Pancreas (tissue), 10 donors: Measurements from ENCODE around the gene TBC1D4. TPM values are rescaled to one million over a fixed set of nuclear protein-coding genes. Genes with fewer than 3 reads are reported as not detected.
A peak's percentile ranks its signal among the peaks of the same experiment; 100 is the strongest.
"Not testable (repeated sequence)": the region's sequence is repeated elsewhere in the genome, so short reads cannot be mapped to it uniquely, and the experiment has no call there.

ENCODE experiments used
- ATAC-seq, 4 donors: fragments of 200-7000 bp; cut with Tn5 transposase; one replicate each; pipeline versions ENCODE4 v1.8.0 to v1.9.1; 2020; ENCODE audit warnings: mild to moderate bottlenecking in 4 of 4, moderate library complexity in 4 of 4
- DNase-seq, 6 donors: peaks; one replicate each; pipeline ENCODE4 v3.0.0-alpha.2; 2020
- FAIRE-seq: peaks from 2 replicates; lab custom pipeline; 2012; peaks lifted over from hg19 to GRCh38; lab: Jason Lieb, UNC
- H3K27ac ChIP-seq, 4 donors: fragments of 200-600 bp; sonication (generic); 1 replicate in 3 of 4; 2 replicates in 1 of 4; pipeline versions ENCODE4 v1.5.0 to v1.8.0; 2020
- H3K27me3 ChIP-seq, 4 donors: fragments of 200-600 bp; one replicate each; pipeline ENCODE4 v1.8.0; 2021
- H3K36me3 ChIP-seq, 3 donors: fragments of 200-600 bp; sonication (generic) in 1 of 3; one replicate each; pipeline versions ENCODE4 v1.5.0 to v1.8.0; 2020 to 2021
- H3K4me1 ChIP-seq, 3 donors: fragments of 200-600 bp; one replicate each; pipeline ENCODE4 v1.8.0; 2021
- H3K4me3 ChIP-seq, 4 donors: fragments of 200-600 bp; sonication (generic) in 2 of 4; one replicate each; pipeline versions ENCODE4 v1.5.0 to v1.8.0; 2020 to 2021
- H3K9me3 ChIP-seq, 4 donors: fragments of 200-600 bp; one replicate each; pipeline ENCODE4 v1.8.0; 2021
- WGBS, 2 donors: extraction: QIAGEN DNeasy Blood & Tissue Kit; methylation state at CpG; one replicate each; pipeline ENCODE4 v1.1.7; 2013; 5-methylcytosine and 5-hydroxymethylcytosine counted together
- intact Hi-C, 3 donors: fragments of 100-400 bp; cut with DNase I; formaldehyde crosslinking; loops; one replicate each; pipeline versions ENCODE4 v1.11.1 to v1.14.2; 2022
- polyA plus RNA-seq, 2 donors: library from polyadenylated mRNA; stranded (reverse); fragments of 200-250 nt; gene quantifications; one replicate each; pipeline ENCODE4 v1.2.3, GENCODE V29; 2013
- total RNA-seq, 6 donors: library from RNA; stranded (reverse); fragmentation: NEBNext Ultra II Directional in 4 of 6; extraction: Animal tissue kit (Norgen Biotek cat#: 25700) in 4 of 6; gene quantifications; one replicate each; pipeline versions ENCODE4 v1.2.1 to v1.2.4, GENCODE V29; 2021 to 2023
- TF ChIP-seq, protein P1 (sequence below), 4 donors: fragments of 200-600 bp; sonication (generic) in 3 of 4; IDR thresholded peaks; one replicate each; pipeline versions ENCODE4 v1.5.0 to v1.8.0; 2021; ENCODE audit warnings: antibody characterized with exemption in 4 of 4
- donor health status: healthy with polysubstance abuse.
- donor health status: DM: no; HTN: no; CAD: no; lungs with moderate emphysema.
- donor health status: DM: no; HTN: no; CAD: no.
- donor health status: control.
- donor health status: control.
- donor health status: Bipolar disorder and iron deficiency.
- donor health status: DM: yes; HTN: yes; CAD: no.
- donor health status: DM: no; HTN: no; CAD: no.
- donor health status: DM: no; HTN: no; CAD: no.
- donor health status: DM: yes; HTN: yes; CAD: no.

TBC1D4 gene
- total and polyA plus RNA-seq, 8 donors: 8.2 to 19.7 (median 10.5) TPM

DNA sequence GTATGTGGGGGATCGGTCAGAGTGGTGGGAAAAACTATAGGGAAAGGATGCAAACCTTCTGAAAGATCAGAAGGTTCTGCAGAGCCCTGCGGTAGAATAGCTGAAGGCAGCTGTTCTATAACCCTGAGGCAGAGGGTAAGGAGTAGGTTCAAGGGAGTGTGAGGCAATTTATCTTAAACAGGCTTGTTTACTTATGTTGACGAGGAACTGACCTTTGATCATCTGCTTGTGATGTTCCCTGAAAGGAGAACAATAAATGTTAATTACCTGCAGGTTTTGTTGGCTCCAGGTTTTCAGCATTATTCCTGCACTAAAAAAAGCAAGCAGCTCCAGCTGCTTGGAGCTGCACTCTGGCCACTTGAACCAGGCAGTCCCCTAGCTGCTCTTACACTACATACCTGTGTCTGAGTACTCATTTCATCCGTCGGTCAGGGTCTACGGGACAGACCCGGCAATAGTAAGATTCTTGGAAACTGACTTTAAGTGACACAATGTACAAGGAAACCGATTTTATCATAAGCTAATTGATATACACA, 202.1 kb downstream of the TBC1D4 start:
- Histone ChIP-seq H3K36me3 (no peaks in the 10 kb centered on the region), H3K27me3 (no peaks in the 10 kb centered on the region), H3K4me3 (no peak overlapping the region), H3K4me1 (no peaks in the 10 kb centered on the region), H3K27ac (no peak overlapping the region), H3K9me3 (no peaks in the 10 kb centered on the region)
- intact Hi-C loops: no loop called here
- no peak for ATAC-seq
- TF ChIP-seq, protein P1, sequence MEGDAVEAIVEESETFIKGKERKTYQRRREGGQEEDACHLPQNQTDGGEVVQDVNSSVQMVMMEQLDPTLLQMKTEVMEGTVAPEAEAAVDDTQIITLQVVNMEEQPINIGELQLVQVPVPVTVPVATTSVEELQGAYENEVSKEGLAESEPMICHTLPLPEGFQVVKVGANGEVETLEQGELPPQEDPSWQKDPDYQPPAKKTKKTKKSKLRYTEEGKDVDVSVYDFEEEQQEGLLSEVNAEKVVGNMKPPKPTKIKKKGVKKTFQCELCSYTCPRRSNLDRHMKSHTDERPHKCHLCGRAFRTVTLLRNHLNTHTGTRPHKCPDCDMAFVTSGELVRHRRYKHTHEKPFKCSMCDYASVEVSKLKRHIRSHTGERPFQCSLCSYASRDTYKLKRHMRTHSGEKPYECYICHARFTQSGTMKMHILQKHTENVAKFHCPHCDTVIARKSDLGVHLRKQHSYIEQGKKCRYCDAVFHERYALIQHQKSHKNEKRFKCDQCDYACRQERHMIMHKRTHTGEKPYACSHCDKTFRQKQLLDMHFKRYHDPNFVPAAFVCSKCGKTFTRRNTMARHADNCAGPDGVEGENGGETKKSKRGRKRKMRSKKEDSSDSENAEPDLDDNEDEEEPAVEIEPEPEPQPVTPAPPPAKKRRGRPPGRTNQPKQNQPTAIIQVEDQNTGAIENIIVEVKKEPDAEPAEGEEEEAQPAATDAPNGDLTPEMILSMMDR (IDR thresholded peaks at IDR 0.05): no peak
- WGBS, 2 donors: 78 to 80% methylated on average over 8 of the region's 8 CpGs
- FAIRE-seq: no peak
- DNase-seq: no peak

DNA sequence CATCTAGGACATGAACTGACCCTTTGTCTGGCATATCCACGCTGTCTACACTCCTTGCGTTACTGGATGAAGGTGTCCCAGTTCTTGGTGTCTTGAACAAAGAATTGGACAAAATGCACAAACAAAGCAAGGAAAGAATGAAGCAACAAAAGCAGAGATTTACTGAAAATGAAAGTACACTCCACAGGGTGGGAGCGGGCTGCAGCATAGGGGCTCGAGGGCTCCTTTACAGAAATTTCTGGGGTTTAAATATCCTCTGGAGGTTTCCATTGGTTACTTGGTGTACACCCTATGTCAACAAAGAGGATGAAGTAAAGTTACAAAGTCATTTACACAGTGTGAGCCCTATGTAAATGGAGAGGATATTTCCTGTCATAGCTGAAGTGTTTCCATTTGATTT, 208.3 kb downstream of the TBC1D4 start:
- ATAC-seq, H3K4me3 ChIP-seq, intact Hi-C loops, H3K4me1 ChIP-seq, H3K9me3 ChIP-seq, DNase-seq, H3K27me3 ChIP-seq, FAIRE-seq, H3K27ac ChIP-seq, H3K36me3 ChIP-seq: not testable (repeated sequence)
- 87 to 91% methylated on average over 4 of the region's 4 CpGs for WGBS, 2 donors

DNA sequence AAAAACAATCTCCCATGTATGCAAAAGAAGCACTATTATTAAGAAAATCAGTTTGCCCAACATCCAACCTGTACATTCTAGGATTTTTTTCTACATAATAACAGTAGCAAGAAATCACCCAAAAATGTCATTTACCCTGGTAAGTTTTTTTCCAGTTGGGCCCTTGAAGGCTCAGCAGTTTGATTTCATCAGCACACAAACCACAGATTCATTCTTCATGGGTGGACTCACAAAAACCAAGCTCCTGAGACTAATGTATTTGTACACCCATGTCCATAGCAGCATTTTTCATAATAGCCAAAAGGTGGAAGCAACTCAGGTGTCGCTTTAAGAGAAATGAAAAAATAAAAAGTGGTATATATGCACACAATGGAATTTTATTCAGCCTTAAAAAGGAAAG, 210.1 kb downstream of the TBC1D4 start:
- Histone ChIP-seq H3K27me3 (no peaks in the 10 kb centered on the region), H3K9me3 (no peaks in the 10 kb centered on the region), H3K4me1 (no peaks in the 10 kb centered on the region), H3K36me3 (no peaks in the 10 kb centered on the region), H3K27ac (no peak overlapping the region), H3K4me3 (no peak overlapping the region)
- DNase-seq (no peak), ATAC-seq (no peak), FAIRE-seq (no peak)
- intact Hi-C loops: no loop called here
- TF ChIP-seq, protein P1 (IDR thresholded peaks at IDR 0.05): no peak
- 82 to 88% methylated on average over 1 of the region's 1 CpG for WGBS, 2 donors

DNA sequence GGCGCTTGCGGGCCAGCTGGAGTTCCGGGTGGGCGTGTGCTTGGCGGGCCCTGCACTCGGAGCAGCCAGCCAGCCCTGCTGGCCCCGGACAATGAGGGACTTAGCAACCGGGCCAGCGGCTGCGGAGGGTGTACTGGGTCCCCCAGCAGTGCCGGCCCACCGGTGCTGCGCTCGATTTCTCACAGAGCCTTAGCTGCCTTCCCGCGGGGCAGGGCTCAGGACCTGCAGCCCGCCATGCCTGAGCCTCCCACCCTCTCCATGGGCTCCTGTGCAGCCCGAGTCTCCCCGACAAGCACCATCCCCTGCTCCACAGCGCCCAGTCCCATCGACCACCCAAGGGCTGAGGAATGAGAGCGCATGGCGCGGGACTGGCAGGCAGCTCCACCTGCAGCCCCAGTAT, 213.5 kb downstream of the TBC1D4 start:
- H3K27ac ChIP-seq, H3K27me3 ChIP-seq, H3K4me3 ChIP-seq, H3K9me3 ChIP-seq, FAIRE-seq, H3K36me3 ChIP-seq, ATAC-seq, intact Hi-C loops, H3K4me1 ChIP-seq: not testable (repeated sequence)
- peak in 1 of 6 donors; percentile 59 for DNase-seq
- 91 to 97% methylated on average over 18 to 24 of the region's 24 CpGs for WGBS, 2 donors

DNA sequence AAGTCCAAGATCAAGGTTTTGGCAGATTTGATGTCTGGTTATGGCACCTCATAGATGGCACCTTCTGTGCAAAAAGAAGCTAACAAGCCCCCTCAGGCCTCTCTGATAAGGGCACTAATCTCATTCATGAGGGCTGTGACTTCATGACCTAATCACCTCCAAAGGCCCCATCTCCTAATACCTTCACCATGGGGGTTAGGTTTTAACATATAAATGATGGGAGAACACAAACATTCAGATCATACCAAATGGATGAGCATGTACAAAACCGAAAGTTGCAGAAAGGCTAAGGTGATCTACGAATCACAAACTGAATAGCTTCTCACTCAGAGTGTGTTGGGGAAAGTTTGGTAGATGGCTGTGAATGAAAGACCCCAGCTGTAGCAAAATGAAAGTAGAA, 217.4 kb downstream of the TBC1D4 start:
- DNase-seq: no peak
- FAIRE-seq: no peak
- 78 to 89% methylated on average over 2 of the region's 2 CpGs for WGBS, 2 donors
- intact Hi-C loops: no loop called here
- H3K36me3 ChIP-seq: no peaks in the 10 kb centered on the region
- H3K27ac ChIP-seq: no peak overlapping the region
- TF ChIP-seq, protein P1 (IDR thresholded peaks at IDR 0.05): no peak
- no peak overlapping the region for H3K4me3 ChIP-seq
- H3K4me1 ChIP-seq: no peaks in the 10 kb centered on the region
- ATAC-seq: no peak
- H3K27me3 ChIP-seq: no peaks in the 10 kb centered on the region
- no peaks in the 10 kb centered on the region for H3K9me3 ChIP-seq

DNA sequence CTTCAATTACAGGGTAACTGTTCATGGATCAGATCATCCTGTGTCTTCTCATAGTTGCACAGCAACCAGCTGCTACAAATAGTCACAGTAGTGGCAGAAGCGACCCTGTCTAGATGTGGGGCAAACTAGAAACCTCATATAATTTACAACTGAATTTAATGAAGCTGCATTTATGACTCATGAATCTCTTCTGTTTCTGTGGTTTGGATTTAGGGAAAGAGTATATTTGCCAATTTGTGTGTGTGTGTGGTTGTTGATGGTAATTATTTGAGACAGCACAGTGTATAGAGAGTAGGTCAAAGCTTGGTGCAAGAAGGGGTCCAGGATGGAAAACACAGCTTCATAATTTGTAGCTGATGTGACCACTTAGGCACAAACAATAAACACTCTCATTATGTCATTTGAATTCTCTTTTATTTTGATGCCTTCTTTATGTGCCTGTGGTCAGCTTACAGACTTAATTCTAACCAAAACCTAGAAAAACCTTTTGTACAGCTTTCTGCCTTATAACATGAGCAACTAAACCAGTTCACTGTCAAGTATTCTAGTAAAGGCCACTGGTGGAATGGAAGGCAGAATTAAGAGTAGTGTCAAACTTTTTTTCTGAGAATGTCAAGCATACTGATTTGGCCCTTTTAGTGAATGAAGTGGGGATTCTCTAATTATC, 218.1 kb downstream of the TBC1D4 start:
- no peak overlapping the region for H3K4me3 ChIP-seq
- TF ChIP-seq, protein P1 (IDR thresholded peaks at IDR 0.05): no peak
- 0 to 85% methylated on average over 1 of the region's 1 CpG for WGBS, 2 donors
- H3K9me3 ChIP-seq: no peaks in the 10 kb centered on the region
- no peak for ATAC-seq
- no peak for DNase-seq
- FAIRE-seq: no peak
- no peaks in the 10 kb centered on the region for H3K4me1 ChIP-seq
- H3K27ac ChIP-seq: no peak overlapping the region
- intact Hi-C loops: no loop called here
- no peaks in the 10 kb centered on the region for H3K27me3 ChIP-seq
- no peaks in the 10 kb centered on the region for H3K36me3 ChIP-seq
